GM23338 (cell line): ENCODE data around the gene SORCS2. TPM values are rescaled to one million over a fixed set of nuclear protein-coding genes. Genes with fewer than 3 reads are reported as not detected.
A peak's percentile ranks its signal among the peaks of the same experiment; 100 is the strongest.

Experiments
- ATAC-seq: fragments of 200-7000 bp; cut with Tn5 transposase; 3 replicates; pipeline ENCODE4 v1.9.1; 2020
- DNase-seq: peaks from one replicate; pipeline ENCODE4 v3.0.0-alpha.2; 2015; ENCODE audit warnings: low spot score
- H2AFZ ChIP-seq: fragments of 200-600 bp; sonication (generic); 2 replicates; pipeline ENCODE4 v1.8.0; 2016; ENCODE audit warnings: antibody characterized with exemption, mild to moderate bottlenecking, moderate library complexity
- H3F3A ChIP-seq: fragments of 200-600 bp; sonication (generic); replicated peaks from 2 replicates; pipeline ENCODE4 v1.8.0; 2017; ENCODE audit warnings: antibody characterized with exemption, mixed run types, low read depth
- H3K27ac ChIP-seq: fragments of 200-600 bp; sonication (generic); 2 replicates; pipeline ENCODE4 v1.6.1; 2016; ENCODE audit warnings: low read depth
- H3K27me3 ChIP-seq: fragments of 200-600 bp; sonication (generic); 2 replicates; pipeline ENCODE4 v1.8.0; 2016; ENCODE audit warnings: mild to moderate bottlenecking, mixed run types, moderate library complexity; ENCODE audit not compliant: insufficient read depth
- H3K36me3 ChIP-seq: fragments of 200-600 bp; sonication (generic); 2 replicates; pipeline ENCODE4 v1.8.0; 2016; ENCODE audit warnings: mild to moderate bottlenecking; ENCODE audit not compliant: insufficient read depth
- H3K4me1 ChIP-seq: fragments of 200-600 bp; sonication (generic); 2 replicates; pipeline ENCODE4 v1.8.0; 2016; ENCODE audit warnings: mild to moderate bottlenecking, moderate library complexity; ENCODE audit not compliant: insufficient read depth
- H3K4me2 ChIP-seq: fragments of 200-600 bp; sonication (generic); 2 replicates; pipeline ENCODE4 v1.7.1; 2017; ENCODE audit warnings: mixed run types
- H3K4me3 ChIP-seq: fragments of 200-600 bp; sonication (generic); 2 replicates; pipeline ENCODE4 v1.6.1; 2016; ENCODE audit warnings: mixed run types
- H3K79me2 ChIP-seq: fragments of 200-600 bp; sonication (generic); replicated peaks from 2 replicates; pipeline ENCODE4 v1.8.0; 2017; ENCODE audit warnings: mild to moderate bottlenecking; ENCODE audit not compliant: insufficient read depth
- H3K9me2 ChIP-seq: fragments of 200-600 bp; sonication (generic); 2 replicates; pipeline ENCODE4 v1.8.0; 2017; ENCODE audit not compliant: insufficient read depth
- H4K20me1 ChIP-seq: fragments of 200-600 bp; sonication (generic); replicated peaks from 2 replicates; pipeline ENCODE4 v1.8.0; 2017; ENCODE audit warnings: mild to moderate bottlenecking; ENCODE audit not compliant: insufficient read depth
- H3K27ac Mint-ChIP-seq: 2 replicates; pipeline ENCODE4 v1.8.0; 2020; ENCODE audit warnings: inconsistent platforms, mild to moderate bottlenecking, moderate library complexity, mixed read lengths
- H3K27me3 Mint-ChIP-seq: 3 replicates; pipeline ENCODE4 v1.8.0; 2022; ENCODE audit warnings: low read depth, mild to moderate bottlenecking, moderate library complexity, mixed read lengths, inconsistent platforms; ENCODE audit not compliant: insufficient read depth, poor library complexity
- H3K36me3 Mint-ChIP-seq: 3 replicates; pipeline ENCODE4 v1.8.0; 2021; ENCODE audit warnings: low read depth, mild to moderate bottlenecking, inconsistent platforms, moderate library complexity, mixed read lengths
- H3K4me1 Mint-ChIP-seq: 3 replicates; pipeline ENCODE4 v1.8.0; 2020; ENCODE audit warnings: mild to moderate bottlenecking, inconsistent platforms, mixed read lengths
- H3K4me3 Mint-ChIP-seq: 3 replicates; pipeline ENCODE4 v1.8.0; 2021; ENCODE audit warnings: moderate library complexity, mild to moderate bottlenecking, inconsistent platforms, mixed read lengths
- H3K9me3 Mint-ChIP-seq: 3 replicates; pipeline ENCODE4 v1.8.0; 2020; ENCODE audit warnings: moderate library complexity, mild to moderate bottlenecking, inconsistent platforms, mixed read lengths
- JUNB ChIP-seq: IDR thresholded peaks from one replicate; pipeline ENCODE4 v1.6.1; 2016; ENCODE audit warnings: antibody characterized with exemption; ENCODE audit not compliant: unreplicated experiment
- NANOG ChIP-seq: IDR thresholded peaks from 2 replicates; pipeline ENCODE4 v1.6.1; 2016; ENCODE audit warnings: antibody characterized with exemption, borderline replicate concordance
- POLR2AphosphoS5 ChIP-seq: IDR thresholded peaks from 2 replicates; pipeline ENCODE4 v1.6.1; 2016; ENCODE audit warnings: antibody characterized with exemption, low read depth
- STAT1 ChIP-seq: IDR thresholded peaks from one replicate; pipeline ENCODE4 v1.6.1; 2016; ENCODE audit warnings: antibody characterized with exemption; ENCODE audit not compliant: unreplicated experiment
- ZNF331 ChIP-seq: fragments of 250-450 bp; sonication (Bioruptor Pico); IDR thresholded peaks from 2 replicates; pipeline ENCODE4 v1.5.0; 2020; ENCODE audit warnings: low read depth, mild to moderate bottlenecking, moderate library complexity
- ZNF462 ChIP-seq: fragments of 250-450 bp; sonication (Bioruptor Pico); IDR thresholded peaks from 2 replicates; pipeline ENCODE4 v1.5.0; 2020; ENCODE audit warnings: mild to moderate bottlenecking, moderate library complexity
- polyA plus RNA-seq: library from polyadenylated mRNA; unstranded; fragments of >200 nt; fragmentation: Nextera tagmentation; extraction: Ambion mirVana; gene quantifications from 2 replicates; pipeline ENCODE4 v1.2.1, GENCODE V29; 2016
- total RNA-seq: library from RNA; depleted of rRNA; stranded (reverse); fragments of >200 nt; shearing (Covaris generic); gene quantifications from 2 replicates; pipeline ENCODE4 v1.2.3, GENCODE V29; 2014

The SORCS2 gene
- total and polyA plus RNA-seq, 2 experiments from 2014 or later = 0.47 to 2.4 TPM

GRCh38 chr4:7414046-7414445, 221.7 kb downstream of the SORCS2 start:
- Mint-ChIP-seq H3K36me3 (0 out of 3 replicates have a peak, but pooled peaks cover 2% of the 10 kb centered on the region), H3K9me3 (peaks cover 12% of the 10 kb centered on the region), H3K27ac (no peak overlapping the region), H3K27me3 (peaks cover 73% of the 10 kb centered on the region), H3K4me3 (peak overlapping the region; percentile 21; the same call in 1 of the 3 replicates), H3K4me1 (peaks cover 26% of the 10 kb centered on the region)
- Histone ChIP-seq H3K4me1 (peaks cover 14% of the 10 kb centered on the region; the same call in 1 of the 2 replicates), H3K4me2 (no peak overlapping the region), H3K9me2 (no peaks in the 10 kb centered on the region), H3K27ac (no peak overlapping the region), H3K36me3 (no peaks in the 10 kb centered on the region), H3K4me3 (no peak overlapping the region), H2AFZ (no peak overlapping the region), H3K79me2 (no peaks in the 10 kb centered on the region), H3K27me3 (peaks cover 55% of the 10 kb centered on the region), H4K20me1 (no peaks in the 10 kb centered on the region; the same call in 1 of the 2 replicates), H3F3A (no peaks in the 10 kb centered on the region)
- TF ChIP-seq ZNF462 (CRISPR knock-in tag) (no peak), POLR2AphosphoS5 (no peak), JUNB (no peak), NANOG (no peak), ZNF331 (CRISPR knock-in tag) (no peak), STAT1 (no peak)
- ATAC-seq (peak; percentile 19), DNase-seq (no peak)
